Measurements from ENCODE around the gene FOXF2.

FOXF2 gene

GRCh38 chr6:1438471-1438881 is 49.1 kb downstream of the FOXF2 start:
- TF ChIP-seq, protein P1, sequence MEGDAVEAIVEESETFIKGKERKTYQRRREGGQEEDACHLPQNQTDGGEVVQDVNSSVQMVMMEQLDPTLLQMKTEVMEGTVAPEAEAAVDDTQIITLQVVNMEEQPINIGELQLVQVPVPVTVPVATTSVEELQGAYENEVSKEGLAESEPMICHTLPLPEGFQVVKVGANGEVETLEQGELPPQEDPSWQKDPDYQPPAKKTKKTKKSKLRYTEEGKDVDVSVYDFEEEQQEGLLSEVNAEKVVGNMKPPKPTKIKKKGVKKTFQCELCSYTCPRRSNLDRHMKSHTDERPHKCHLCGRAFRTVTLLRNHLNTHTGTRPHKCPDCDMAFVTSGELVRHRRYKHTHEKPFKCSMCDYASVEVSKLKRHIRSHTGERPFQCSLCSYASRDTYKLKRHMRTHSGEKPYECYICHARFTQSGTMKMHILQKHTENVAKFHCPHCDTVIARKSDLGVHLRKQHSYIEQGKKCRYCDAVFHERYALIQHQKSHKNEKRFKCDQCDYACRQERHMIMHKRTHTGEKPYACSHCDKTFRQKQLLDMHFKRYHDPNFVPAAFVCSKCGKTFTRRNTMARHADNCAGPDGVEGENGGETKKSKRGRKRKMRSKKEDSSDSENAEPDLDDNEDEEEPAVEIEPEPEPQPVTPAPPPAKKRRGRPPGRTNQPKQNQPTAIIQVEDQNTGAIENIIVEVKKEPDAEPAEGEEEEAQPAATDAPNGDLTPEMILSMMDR (IDR thresholded peaks at IDR 0.05; ENCODE audit: low read depth, low read length), result no peak
- DNase-seq, result no peak
- Histone ChIP-seq H3K36me3 (no peaks in the 10 kb centered on the region), H3K27me3 (ENCODE audit: insufficient read depth, low read depth, severe bottlenecking) (peaks cover 13% of the 10 kb centered on the region), H3K27ac (no peak overlapping the region), H3K4me3 (ENCODE audit: low read depth, low read length) (no peak overlapping the region), H3K9me3 (ENCODE audit: severe bottlenecking) (peaks cover 1% of the 10 kb centered on the region)

DNA sequence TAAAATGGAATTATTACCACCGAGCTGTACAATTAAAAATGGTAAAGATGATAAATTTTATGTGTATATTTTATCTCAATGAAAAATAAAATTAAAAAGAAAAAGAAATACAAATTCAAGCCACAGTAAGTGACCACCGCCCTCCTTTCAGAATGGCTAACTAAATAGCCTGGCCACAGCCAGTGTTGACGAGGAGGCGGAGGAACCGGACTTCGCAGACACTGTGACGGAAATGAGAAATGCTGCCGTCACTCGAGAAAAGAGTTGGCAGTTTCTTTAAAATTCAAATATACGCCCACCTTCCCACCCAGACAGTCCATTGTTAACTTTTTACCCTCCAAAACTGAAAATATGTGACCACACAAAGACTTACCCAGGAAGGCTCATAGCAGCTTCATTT is 50.0 kb downstream of the FOXF2 start:
- Histone ChIP-seq H3K27ac (no peak overlapping the region), H3K9me3 (ENCODE audit: severe bottlenecking) (no peaks in the 10 kb centered on the region), H3K4me3 (ENCODE audit: low read depth, low read length) (no peak overlapping the region), H3K36me3 (no peaks in the 10 kb centered on the region), H3K27me3 (ENCODE audit: insufficient read depth, low read depth, severe bottlenecking) (peaks cover 11% of the 10 kb centered on the region)
- TF ChIP-seq, protein P1 (IDR thresholded peaks at IDR 0.05; ENCODE audit: low read depth, low read length), result no peak
- DNase-seq, result no peak

DNA sequence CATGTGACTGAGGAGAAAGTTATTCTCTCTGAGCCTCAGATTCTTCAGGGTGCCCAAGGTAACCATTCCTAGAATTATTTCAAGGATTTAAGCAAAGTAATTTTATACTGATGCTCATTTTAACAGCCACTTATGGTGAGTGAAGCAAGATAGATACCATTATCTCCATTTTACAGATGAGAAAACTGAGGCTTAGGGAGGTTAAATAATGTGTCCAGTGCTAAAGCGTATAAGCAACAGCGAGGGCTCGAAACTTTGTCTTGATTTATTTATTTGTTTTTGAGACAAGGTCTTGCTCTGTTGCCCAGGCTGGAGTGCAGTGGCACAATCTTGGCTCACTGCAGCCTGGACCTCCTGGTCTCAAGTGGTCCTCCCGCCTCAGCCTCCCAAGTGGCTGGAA is 53.6 kb downstream of the FOXF2 start:
- TF ChIP-seq, protein P1 (IDR thresholded peaks at IDR 0.05; ENCODE audit: low read depth, low read length), result no peak
- no peaks in the 10 kb centered on the region for H3K27me3 ChIP-seq (ENCODE audit: insufficient read depth, low read depth, severe bottlenecking)
- H3K36me3 ChIP-seq, result no peaks in the 10 kb centered on the region
- H3K4me3 ChIP-seq (ENCODE audit: low read depth, low read length), result no peak overlapping the region
- no peak overlapping the region for H3K27ac ChIP-seq
- no peaks in the 10 kb centered on the region for H3K9me3 ChIP-seq (ENCODE audit: severe bottlenecking)
- no peak for DNase-seq

All from WERI-Rb-1 (cell line).